A172 (cell line): ENCODE data around the gene FCN1. TPM values are rescaled to one million over a fixed set of nuclear protein-coding genes. Genes with fewer than 3 reads are reported as not detected.

Source experiments
- DNase-seq: peaks from one replicate; pipeline ENCODE4 v3.0.0-alpha.2; 2015; ENCODE audit warnings: low spot score
- total RNA-seq: library from RNA; depleted of rRNA; stranded (reverse); fragments of >200 nt; shearing (Covaris generic); gene quantifications from 2 replicates; pipeline ENCODE4 v1.2.3, GENCODE V29; 2014

FCN1 gene
- total RNA-seq, 1 experiment from 2014 or later: not detected

DNA sequence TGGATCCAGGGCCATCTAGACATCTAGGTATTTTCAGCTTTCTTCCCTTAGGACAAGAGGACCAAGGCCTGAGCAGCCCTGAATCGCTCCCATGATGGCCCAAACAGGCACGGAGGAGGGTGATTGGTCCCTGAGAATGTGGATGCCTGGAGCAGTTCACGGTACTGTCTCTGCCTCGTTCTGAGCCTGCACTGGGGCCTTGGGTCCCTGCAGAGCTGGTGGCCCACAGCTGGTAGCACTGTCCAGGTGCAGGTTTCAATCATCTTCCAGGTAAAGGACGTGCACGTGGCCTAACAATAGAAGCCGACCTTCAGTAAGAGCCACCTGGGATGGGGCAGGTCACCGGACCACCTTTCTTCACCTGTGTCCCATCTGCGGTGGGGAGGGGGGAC is 19.4 kb upstream of the FCN1 start:
- DNase-seq: no peak

DNA sequence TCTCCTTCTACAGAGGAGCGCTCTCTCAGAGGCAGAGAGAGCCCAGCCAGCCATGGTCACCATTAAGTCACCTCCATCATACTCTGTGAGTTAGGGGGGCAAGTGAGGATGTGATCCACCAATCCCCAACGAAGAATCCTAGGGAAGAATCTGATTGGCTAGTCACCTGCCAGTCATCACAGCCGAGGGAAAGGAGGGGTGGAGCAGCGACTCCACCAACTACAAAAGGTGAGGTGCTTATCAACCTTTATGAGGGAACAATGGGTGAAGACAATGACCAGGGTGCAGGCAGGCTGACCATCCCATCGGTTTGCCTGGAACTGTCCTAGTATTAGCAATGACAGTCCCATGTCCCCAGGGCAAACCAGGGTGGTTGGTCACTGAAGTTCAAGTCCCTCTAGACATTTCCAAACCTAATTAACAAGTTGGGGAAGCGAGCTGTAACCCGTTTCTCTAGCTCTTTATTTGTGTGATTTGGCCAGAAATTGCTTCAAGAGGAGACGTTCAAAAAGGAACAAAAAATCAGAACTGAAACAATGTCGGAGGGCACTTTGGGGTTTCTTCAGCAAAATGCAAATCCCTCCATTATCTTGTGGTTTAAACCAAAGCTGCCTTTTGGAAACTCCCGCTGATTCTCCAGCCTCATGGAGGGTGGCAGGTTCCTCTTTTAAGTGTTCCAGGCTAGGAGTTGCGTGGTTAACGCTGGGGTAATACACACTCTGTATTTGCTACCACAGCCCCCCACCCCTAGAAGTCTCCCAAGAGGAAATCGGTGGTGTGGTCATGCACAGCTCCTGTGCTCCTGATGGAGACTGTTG is 18.8 kb upstream of the FCN1 start:
- no peak for DNase-seq

DNA sequence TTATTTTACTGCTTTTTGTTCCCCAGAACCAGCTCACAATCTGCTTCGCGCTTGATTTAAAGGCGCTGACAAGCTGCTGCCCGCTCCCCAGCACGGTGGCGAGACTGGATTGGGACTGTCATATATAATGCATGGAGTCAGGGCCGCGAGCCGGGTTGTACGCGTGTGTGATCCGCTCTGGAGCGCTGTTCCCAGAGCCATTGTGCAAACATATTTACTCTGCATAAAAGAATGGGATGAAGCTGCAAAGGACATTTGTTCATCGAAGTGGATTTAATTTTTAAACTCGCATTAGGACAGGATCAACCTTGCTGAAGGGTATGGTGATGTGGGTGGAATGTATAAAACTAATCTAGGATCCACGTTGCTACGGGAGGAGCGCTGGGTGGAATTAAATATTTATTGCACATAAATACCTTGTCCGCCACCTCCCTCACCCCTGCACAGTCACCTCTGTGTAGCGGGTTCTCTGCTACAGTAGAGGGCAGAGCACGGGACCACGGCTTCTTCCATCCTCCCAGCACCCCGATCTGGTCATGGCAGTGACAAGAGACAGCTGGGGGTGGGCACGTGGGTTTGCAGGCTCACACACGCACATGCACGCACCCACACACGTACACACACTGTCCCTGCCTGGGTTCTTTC is 18.1 kb upstream of the FCN1 start:
- no peak for DNase-seq

DNA sequence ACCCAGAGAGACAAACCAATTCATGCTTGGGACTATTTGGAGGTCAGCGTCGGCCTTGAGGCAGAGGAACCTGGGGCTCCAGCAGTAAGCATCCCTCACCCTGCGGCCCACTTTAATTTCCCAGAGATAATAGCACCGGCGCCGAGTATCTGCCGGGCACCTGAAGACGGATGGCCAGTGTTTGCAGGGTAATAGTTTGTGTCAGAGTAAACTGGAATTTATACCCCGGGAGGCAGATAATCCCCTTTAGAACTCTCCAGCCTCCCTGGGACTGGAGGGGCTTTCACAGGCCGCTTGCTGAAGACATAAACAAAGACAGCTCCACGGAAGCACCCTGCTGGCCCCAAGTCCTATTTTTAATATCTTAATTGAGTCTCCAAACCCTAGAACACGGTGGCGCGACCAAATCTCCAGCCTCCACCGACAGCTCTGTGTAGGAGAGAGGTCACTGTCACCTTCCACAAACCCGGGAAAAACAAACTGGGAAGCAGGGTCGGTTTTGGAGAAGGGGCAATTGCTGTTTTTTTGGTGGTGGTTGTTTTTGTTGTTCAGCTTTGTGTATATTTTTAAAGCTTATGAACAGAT is 17.4 kb upstream of the FCN1 start:
- DNase-seq: no peak

DNA sequence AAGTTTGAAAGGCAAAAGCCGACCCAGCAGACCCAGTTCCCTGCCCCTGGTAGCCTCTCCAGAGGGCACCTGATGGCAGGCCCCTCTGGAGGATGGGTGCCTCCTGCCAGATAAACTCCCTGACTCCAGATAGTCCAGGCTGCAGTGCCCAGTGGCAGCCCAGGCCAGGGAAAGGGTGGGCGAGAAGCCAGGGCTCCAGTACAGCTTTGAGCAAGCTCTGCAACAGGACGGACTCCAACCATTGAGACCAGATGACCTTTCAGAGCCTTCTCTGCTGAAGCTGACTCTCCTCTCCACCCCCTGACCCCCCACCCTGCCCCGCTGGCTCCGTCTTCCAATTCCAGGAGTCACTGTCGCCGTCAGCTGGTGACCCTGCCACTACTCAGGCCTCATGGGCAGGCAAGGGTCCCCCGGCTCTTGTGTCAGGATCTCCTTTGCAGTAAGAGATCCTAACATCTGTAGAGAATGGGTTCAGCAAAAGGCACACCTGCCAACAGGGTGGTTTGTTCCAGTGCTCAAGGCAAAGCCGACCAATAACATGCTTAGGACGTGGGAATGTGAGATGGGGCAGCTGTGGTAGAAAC is 15.5 kb upstream of the FCN1 start:
- DNase-seq: no peak

DNA sequence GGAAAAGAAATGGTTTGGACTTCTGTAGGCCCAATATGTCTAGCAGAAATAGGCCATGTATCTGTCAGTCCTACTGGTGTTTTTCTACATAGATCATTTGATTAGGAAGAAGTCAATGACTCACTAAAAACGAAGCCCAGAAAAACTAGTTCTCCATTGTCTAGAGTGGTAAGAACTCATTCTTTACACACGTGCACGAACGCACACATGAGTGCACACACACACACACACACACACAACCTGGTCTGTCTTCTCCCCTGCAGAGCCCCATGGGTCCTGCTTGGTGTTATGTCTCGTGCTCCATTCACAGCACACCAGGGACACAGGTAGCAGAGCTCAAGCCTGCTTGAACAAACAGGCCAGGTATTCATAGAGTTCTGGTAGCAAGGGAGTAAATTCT is 14.9 kb upstream of the FCN1 start:
- DNase-seq: no peak

DNA sequence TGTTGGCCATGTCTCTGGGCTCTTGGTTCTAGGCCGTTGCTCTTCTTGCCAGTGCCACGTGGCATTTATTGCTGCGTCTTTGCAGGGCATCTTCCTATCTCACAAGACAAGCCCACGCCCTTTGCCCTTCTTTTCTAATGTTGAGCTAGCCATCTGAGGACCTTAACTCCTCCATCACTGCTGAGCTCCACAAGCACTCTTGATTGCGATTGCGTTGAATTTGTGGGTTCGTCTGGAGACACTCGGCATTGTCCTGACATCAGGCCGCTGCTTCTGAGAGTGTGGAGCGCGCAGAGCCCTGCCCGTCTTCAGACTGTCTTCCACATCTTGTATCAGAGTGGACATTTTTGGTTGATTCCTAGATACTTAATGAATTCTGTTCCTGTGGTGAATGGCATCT is 14.5 kb upstream of the FCN1 start:
- DNase-seq: no peak

DNA sequence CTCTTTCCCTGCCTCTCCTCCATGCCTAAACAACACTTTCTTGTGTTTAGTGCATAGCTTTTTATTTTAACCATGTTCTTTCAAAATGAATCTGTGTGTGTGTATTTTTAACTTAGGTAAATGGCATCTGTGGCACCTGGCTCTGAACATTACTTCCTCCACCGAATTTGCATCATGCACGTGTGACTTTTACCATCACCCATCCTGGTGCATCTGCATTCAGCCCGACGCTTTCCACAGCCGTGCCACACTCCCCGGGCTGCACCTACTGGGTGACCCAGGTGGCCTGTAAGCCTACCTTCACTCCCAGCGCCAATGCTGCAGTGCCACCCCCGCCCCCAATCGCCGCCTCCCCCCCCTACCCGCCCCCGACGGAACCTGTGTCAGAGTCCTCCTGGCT is 12.7 kb upstream of the FCN1 start:
- DNase-seq: no peak

DNA sequence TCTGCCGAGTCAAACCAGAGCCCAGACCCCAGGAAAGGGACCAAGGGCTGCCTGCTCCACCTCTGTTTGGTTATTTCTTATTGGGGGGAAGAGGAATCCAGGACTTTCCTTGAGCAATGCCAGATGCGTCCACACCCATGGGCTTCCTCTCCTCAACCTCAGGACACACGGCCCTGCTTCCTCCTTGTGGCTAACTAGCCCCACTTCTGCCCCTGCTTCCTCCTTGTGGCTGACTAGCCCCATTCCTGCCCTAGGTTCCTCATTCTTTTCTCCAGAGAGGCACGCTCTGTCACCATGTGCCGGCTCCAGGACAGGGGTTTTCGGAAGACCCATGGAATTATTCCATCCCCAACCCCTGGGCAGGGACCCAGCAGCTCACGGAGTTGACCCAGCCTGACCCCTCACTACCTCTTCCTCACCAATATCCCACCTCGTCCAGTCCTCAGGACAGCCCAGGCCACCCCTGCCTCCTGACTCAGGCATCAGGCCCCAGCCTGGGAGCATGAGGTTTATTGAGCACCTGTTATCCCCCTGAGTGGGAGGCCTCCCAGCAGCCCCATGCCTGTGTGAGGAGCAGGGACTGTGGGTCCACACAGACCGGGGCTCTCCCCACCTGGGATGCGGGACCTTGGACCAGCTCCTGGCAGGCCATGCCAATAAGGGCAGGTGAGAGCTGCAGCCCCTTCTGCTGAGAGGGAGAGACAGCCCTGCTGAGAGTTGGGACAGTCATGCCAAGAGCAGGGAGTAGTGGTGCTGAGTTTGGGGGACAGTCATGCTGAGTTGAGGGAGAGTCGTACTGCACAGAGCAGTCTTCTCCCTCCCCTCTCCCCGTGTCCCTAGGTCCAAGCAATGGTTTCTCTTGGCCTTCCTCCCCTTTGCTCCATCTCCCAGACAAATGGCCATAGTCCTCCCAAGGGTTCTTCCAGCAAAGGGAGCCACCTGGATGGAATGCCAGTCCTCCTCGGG is 11.8 kb upstream of the FCN1 start:
- DNase-seq: no peak

DNA sequence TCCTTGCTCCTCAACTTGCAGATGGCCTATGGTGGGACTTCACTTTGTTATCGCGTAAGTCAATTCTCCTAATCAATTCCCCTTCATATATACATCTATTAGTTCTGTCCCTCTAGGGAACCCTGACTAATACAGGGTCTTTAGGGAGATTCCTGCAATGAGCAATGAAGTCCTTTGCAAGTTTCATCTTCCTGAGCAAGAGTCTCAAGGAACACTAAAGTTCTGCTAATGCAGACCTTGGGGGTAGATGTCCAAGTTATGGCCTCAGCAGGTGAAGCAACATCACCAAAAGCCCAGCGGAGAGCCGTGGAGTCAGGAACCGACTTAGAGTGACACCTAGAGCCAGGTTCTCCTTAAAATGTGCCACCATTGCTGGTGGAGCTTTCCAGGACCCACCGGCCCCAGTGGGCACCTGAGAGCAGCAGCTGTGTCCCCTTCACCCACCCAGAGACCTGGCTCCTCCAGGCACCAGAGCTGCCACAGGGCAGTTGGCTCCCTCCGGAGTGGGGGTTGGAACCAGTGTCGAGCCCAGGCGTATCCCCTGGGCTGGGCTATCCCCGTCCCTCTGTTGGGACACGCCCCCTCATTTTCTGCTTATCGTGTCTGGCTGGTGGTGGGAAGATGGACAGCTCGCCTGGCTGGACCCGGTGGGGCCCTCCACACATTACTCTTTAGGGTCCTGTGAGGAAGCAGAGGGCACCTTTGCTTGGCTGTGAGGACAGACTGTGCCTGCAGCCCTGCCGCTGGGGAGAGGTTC is 10.9 kb upstream of the FCN1 start:
- no peak for DNase-seq

DNA sequence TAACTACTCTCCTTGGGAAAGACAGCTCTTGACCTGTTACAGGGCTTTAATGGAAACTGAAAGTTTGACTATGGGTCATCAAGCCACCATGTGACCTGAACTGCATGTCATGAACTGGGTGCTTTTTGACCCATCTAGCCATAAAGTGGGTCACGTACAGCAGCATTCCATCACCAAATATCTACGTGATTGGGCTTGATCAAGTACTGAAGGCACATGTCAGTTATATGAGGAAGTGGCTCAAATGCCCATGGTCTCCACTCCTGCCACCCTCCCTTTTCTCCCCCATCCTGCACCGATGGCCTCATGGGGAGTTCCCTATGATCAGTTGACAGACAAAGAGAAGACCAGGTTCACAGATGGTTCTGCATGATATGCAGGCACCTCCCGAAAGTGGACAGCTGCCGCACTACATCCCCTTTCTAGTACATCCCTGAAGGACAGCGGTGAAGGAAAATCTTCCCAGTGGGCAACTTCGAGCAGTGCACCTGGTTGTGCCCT is 7.3 kb upstream of the FCN1 start:
- DNase-seq: no peak

DNA sequence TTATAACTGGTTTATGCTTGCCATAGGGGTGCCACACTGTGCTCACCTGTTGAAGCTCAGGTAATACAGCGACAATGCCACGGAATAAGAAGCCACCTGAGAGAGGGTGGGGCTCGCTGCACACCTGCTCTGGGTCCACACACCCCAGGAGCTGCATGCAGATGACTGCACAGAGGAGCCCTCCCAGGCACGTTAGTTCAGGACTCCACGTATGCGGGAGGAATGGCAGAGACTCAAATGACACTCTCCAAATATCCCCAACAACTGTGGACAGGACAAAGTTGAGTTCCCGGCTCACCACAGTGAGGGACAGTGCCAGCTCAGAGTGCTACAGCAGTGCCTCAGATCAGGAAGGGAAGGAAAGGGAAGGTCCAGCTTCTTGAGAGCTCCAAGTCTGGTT is 5.8 kb upstream of the FCN1 start:
- no peak for DNase-seq

DNA sequence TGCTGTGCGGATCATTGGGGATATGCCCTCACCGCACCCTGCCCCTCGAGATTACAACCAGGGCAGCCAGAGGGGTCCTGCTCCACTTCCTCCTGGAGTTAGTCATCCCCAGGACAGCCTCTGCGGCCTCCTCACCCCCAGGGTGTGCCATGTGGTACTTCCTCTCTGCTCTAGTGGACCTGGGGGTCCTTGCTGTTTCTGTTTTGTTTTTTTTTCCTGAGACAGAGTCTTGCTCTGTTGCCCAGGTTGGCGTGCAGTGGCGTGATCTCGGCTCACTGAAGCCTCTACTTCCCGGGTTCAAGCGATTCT is 5.2 kb upstream of the FCN1 start:
- DNase-seq: no peak

DNA sequence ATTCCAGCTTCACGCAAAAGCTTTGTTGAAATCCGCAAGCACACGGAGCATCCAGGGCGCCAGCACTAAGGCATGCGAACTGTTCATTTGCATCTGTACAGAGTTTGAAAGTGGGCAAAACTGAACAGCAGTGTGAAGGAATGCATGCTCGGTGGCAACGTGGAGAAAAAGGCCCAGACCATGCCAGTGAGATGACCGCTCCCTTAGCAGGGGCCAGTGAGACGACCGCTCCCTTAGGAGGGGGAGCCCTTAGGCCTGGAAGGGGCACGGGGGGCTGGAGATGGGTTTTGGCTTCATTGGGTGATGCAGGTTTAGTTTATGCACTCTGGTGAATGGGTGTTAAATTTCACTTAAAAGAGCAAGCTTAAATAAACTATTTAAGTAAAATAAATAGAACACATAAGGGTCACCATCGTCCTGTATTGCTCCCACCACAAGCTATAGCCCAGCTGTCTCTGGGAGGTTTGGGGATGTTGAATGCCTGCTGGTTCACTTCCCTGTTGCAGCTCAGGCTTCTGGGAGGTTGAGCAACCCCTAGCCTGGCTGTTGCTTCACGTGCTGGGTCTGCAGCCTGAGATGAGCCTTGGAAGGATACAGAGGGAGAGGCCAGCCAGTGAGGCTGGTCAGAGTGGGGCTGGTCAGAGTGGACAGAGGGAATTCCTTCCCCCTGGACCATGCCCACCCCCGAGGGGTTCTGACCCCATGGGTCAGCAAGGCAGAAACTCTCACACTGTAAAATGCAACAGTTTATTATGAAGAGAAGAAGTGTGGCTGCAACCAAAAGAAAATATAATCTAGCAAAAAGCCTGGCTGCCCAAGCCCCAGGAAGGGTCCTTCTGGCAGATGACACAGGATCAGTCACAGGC is 4.6 kb upstream of the FCN1 start:
- no peak for DNase-seq

DNA sequence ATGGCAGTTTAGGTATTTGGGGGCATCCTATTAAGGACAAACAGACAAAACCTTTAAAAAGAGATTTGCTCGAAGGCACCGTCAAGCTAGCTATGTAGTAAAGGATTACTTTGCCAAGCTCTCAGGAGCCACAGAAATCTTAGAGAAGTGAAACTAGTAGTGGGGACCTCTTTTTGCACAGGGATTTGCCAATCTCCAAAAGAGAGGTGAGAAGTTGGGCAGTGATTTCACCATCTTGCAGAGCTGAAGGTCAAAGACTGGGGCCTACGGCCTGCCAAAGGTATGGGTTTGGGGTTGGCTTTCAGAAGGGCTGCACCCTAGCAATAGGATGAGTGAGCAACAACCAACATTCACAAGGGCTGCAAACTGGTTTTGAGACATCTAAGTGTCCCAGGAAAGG is 1.6 kb upstream of the FCN1 start:
- DNase-seq: no peak

DNA sequence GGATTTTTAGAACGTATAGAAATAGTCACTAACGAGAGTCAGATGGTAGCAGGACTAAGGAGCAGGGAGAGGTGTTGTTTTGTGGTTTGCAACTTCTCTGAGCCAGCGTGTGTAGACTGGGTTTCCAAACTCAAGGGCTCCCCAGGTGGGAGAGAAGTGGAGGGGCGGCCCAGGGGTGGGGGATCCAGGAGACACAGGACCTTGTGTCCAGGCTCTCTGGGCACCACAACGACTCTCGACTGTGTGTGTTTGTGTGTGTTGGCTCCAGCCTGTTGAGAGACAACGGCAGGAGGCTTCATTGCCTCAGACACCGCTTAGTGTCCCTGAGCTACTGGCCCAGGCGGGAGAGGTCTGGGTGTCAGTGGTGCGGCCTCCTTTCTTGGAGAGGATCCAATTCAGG is 934 bp upstream of the FCN1 start:
- no peak for DNase-seq

DNA sequence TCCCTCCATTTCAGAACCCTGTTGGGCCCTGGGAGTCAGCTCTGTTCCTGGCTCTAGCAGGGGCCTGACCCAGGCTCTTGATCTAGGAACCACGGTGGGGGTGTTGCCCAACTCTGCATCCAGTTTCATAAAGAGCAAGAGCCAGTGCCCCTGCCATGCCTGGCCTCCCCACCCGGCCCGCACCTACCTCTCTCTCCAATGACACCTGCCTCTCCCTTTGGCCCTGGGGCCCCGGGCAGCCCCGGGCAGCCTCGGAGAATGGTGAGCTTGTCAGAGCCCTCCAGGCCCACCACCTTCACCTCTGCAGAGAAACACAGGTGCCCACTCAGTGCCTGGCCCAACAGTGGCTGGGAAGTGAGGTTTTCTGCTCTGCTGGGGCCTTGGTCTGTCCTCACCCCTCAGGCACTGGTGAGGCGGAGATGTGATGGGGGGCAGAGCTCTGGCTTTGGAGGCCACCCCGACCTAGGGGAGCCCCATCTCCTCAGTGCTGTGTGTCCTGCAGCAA is 1.5 kb downstream of the FCN1 start:
- DNase-seq: no peak

DNA sequence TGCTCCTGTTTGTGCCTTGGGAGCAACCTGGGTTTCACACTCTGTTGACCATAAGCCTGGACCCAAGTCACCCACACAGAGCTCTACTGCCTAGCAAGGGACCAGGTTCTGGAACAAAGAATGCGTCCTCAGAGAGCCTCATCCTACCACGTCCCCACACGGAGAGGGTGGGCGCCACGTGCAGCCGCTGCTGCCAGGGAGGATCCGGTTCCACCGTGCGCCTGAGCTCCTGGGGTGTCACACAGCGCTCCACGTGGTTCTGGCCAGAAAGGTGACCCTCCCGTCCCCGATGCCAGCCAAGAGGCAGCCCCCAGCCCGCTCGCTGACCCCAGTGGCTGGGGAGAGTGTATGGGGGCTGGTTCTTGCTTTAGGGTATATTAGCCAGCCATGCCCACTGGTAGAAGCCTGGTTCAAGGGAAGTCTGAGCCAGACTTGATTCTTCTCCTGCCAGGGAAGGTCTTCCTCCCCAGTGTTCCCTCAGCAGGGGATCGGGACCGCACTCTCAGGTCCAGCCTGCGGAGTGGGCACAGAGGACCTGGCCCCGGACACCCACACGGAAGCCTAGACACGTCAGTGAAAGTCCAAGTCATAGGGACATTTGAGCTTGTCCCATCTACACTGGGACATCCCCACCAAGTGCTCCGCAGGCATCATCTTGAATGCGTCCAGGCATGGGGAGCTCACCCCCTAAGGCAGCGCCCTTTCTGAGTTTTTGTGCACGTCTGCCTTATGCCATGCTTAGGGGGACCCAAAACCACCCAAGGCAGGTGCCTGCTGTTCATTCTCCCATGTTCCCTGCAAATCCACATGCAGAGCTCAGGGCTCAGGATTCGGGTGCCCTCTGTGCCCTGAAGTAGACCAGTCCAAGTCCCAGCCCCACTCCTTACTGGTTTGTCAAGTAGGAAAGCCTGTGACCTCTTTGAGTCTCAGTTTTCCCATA is 2.4 kb downstream of the FCN1 start:
- no peak for DNase-seq

DNA sequence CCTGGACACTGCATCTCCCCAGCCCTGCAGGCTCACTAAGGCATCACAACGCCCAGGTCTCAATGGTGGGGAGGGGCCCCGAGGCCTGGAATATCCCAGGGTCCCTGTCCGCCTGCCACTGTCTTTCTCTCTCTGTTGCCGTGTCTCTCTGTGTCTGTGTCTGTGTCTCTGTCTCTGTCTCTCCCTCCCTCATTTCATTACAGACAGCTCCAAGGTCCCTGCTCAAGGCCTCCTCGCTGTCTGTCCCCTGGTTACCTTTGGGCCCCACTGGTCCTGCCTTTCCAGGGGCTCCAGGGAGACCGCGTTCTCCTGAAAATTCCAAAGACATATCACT is 3.2 kb downstream of the FCN1 start:
- no peak for DNase-seq
